Measurements from ENCODE around the gene FAM135A.
"Not testable (repeated sequence)": the region's sequence is repeated elsewhere in the genome, so short reads cannot be mapped to it uniquely, and the experiment has no call there.

The FAM135A gene

GRCh38 chr6:70557998-70558397 lies 144.7 kb downstream of the FAM135A start:
- Mint-ChIP-seq H3K4me1 (no peaks in the 10 kb centered on the region), H3K36me3 (peaks cover 5% of the 10 kb centered on the region), H3K4me3 (no peak overlapping the region), H3K27me3 (no peaks in the 10 kb centered on the region), H3K27ac (no peak overlapping the region), H3K9me3 (no peaks in the 10 kb centered on the region)
- no peak for DNase-seq (ENCODE audit: low spot score in 2 of 2)
- ATAC-seq (ENCODE audit: low read depth): no peak

- not testable (repeated sequence) for ATAC-seq (ENCODE audit: low read depth); H3K4me3 Mint-ChIP-seq; H3K9me3 Mint-ChIP-seq; H3K27ac Mint-ChIP-seq; H3K36me3 Mint-ChIP-seq; H3K27me3 Mint-ChIP-seq; DNase-seq (ENCODE audit: low spot score in 2 of 2); H3K4me1 Mint-ChIP-seq
Measured at GRCh38 chr6:70562401-70562800, 149.1 kb downstream of the FAM135A start.

GRCh38 chr6:70563530-70563929 lies 150.2 kb downstream of the FAM135A start:
- Mint-ChIP-seq H3K36me3 (peaks cover 1% of the 10 kb centered on the region), H3K9me3 (no peaks in the 10 kb centered on the region), H3K4me1 (peaks cover 7% of the 10 kb centered on the region), H3K4me3 (no peak overlapping the region), H3K27me3 (no peaks in the 10 kb centered on the region), H3K27ac (no peak overlapping the region)
- DNase-seq (ENCODE audit: low spot score in 2 of 2) (no peak), ATAC-seq (ENCODE audit: low read depth) (no peak)

- Mint-ChIP-seq H3K4me1 (peaks cover 12% of the 10 kb centered on the region), H3K27ac (peak within 1 kb of the TSS; percentile 70), H3K27me3 (no peaks in the 10 kb centered on the region), H3K36me3 (peaks cover 8% of the 10 kb centered on the region), H3K4me3 (peak within 1 kb of the TSS; percentile 82), H3K9me3 (peaks cover 2% of the 10 kb centered on the region)
- DNase-seq (ENCODE audit: low spot score in 2 of 2): peak; percentile 93
- ATAC-seq (ENCODE audit: low read depth): peak; percentile 99
Measured at GRCh38 chr6:70566751-70567382, 153.6 kb downstream of the FAM135A start, which contains the start of gene SDHAF4. Gene SDHAF4, plus strand, starts transcription at chr6:70566930. Its CDS starts 11 bp downstream, at chr6:70566941.

GRCh38 chr6:70574643-70575042 lies 161.3 kb downstream of the FAM135A start:
- H3K27ac Mint-ChIP-seq: no peak overlapping the region
- DNase-seq (ENCODE audit: low spot score in 2 of 2) (no peak), ATAC-seq (ENCODE audit: low read depth) (no peak)
- H3K4me1 Mint-ChIP-seq: peaks cover 8% of the 10 kb centered on the region
- H3K4me3 Mint-ChIP-seq: no peak overlapping the region
- H3K36me3 Mint-ChIP-seq: peaks cover 13% of the 10 kb centered on the region
- peaks cover under 1% of the 10 kb centered on the region for H3K9me3 Mint-ChIP-seq
- no peaks in the 10 kb centered on the region for H3K27me3 Mint-ChIP-seq

- DNase-seq (ENCODE audit: low spot score in 2 of 2) (no peak), ATAC-seq (ENCODE audit: low read depth) (no peak)
- Mint-ChIP-seq H3K27me3 (no peaks in the 10 kb centered on the region), H3K4me1 (peaks cover 5% of the 10 kb centered on the region), H3K36me3 (peaks cover 14% of the 10 kb centered on the region), H3K27ac (no peak overlapping the region), H3K4me3 (no peak overlapping the region), H3K9me3 (no peaks in the 10 kb centered on the region)
Measured at GRCh38 chr6:70575899-70576495, 162.7 kb downstream of the FAM135A start.

GRCh38 chr6:70586114-70586513 lies 172.8 kb downstream of the FAM135A start:
- no peaks in the 10 kb centered on the region for H3K27me3 Mint-ChIP-seq
- no peaks in the 10 kb centered on the region for H3K4me1 Mint-ChIP-seq
- ATAC-seq (ENCODE audit: low read depth) (no peak), DNase-seq (ENCODE audit: low spot score in 2 of 2) (no peak)
- H3K36me3 Mint-ChIP-seq: peaks cover 26% of the 10 kb centered on the region
- H3K4me3 Mint-ChIP-seq: no peak overlapping the region
- no peaks in the 10 kb centered on the region for H3K9me3 Mint-ChIP-seq
- no peak overlapping the region for H3K27ac Mint-ChIP-seq

- no peaks in the 10 kb centered on the region for H3K4me1 Mint-ChIP-seq
- DNase-seq (ENCODE audit: low spot score in 2 of 2): no peak
- ATAC-seq (ENCODE audit: low read depth): no peak
- no peaks in the 10 kb centered on the region for H3K27me3 Mint-ChIP-seq
- no peak overlapping the region for H3K27ac Mint-ChIP-seq
- peaks cover 15% of the 10 kb centered on the region for H3K36me3 Mint-ChIP-seq
- H3K4me3 Mint-ChIP-seq: no peak overlapping the region
- no peaks in the 10 kb centered on the region for H3K9me3 Mint-ChIP-seq
Measured at GRCh38 chr6:70590400-70590799, 177.1 kb downstream of the FAM135A start.

- no peaks in the 10 kb centered on the region for H3K4me1 Mint-ChIP-seq
- H3K36me3 Mint-ChIP-seq: peaks cover 11% of the 10 kb centered on the region
- H3K9me3 Mint-ChIP-seq: no peaks in the 10 kb centered on the region
Measured at GRCh38 chr6:70592391-70593117, 179.2 kb downstream of the FAM135A start.

GRCh38 chr6:70593118-70593486 lies 179.8 kb downstream of the FAM135A start:
- Mint-ChIP-seq H3K27me3 (no peaks in the 10 kb centered on the region), H3K9me3 (no peaks in the 10 kb centered on the region), H3K36me3 (peaks cover 11% of the 10 kb centered on the region), H3K27ac (no peak overlapping the region), H3K4me3 (no peak overlapping the region), H3K4me1 (no peaks in the 10 kb centered on the region)
- ATAC-seq (ENCODE audit: low read depth) (no peak), DNase-seq (ENCODE audit: low spot score in 2 of 2) (no peak)

More at GRCh38 chr6:70592391-70593117, 179.2 kb downstream of the FAM135A start:
- DNase-seq (ENCODE audit: low spot score in 2 of 2) (no peak), ATAC-seq (ENCODE audit: low read depth) (no peak)
- Mint-ChIP-seq H3K27me3 (no peaks in the 10 kb centered on the region), H3K4me3 (no peak overlapping the region), H3K27ac (no peak overlapping the region)

GRCh38 chr6:70599187-70599586 lies 185.9 kb downstream of the FAM135A start:
- Mint-ChIP-seq H3K9me3 (peaks cover 7% of the 10 kb centered on the region), H3K27me3 (peaks cover 4% of the 10 kb centered on the region), H3K4me3 (no peak overlapping the region), H3K27ac (no peak overlapping the region), H3K36me3 (peaks cover 10% of the 10 kb centered on the region), H3K4me1 (no peaks in the 10 kb centered on the region)
- ATAC-seq (ENCODE audit: low read depth) (no peak), DNase-seq (ENCODE audit: low spot score in 2 of 2) (no peak)

GRCh38 chr6:70601014-70601413 lies 187.7 kb downstream of the FAM135A start:
- DNase-seq (ENCODE audit: low spot score in 2 of 2) (no peak), ATAC-seq (ENCODE audit: low read depth) (no peak)
- H3K36me3 Mint-ChIP-seq: peaks cover 13% of the 10 kb centered on the region
- no peaks in the 10 kb centered on the region for H3K4me1 Mint-ChIP-seq
- H3K4me3 Mint-ChIP-seq: no peak overlapping the region
- H3K27me3 Mint-ChIP-seq: peaks cover 5% of the 10 kb centered on the region
- no peak overlapping the region for H3K27ac Mint-ChIP-seq
- peaks cover 11% of the 10 kb centered on the region for H3K9me3 Mint-ChIP-seq

GRCh38 chr6:70604254-70604653 lies 190.9 kb downstream of the FAM135A start:
- H3K27me3 Mint-ChIP-seq: peaks cover 5% of the 10 kb centered on the region
- H3K9me3 Mint-ChIP-seq: peaks cover 13% of the 10 kb centered on the region
- H3K4me1 Mint-ChIP-seq: peaks cover 2% of the 10 kb centered on the region
- H3K27ac Mint-ChIP-seq: no peak overlapping the region
- no peak overlapping the region for H3K4me3 Mint-ChIP-seq
- DNase-seq (ENCODE audit: low spot score in 2 of 2) (no peak), ATAC-seq (ENCODE audit: low read depth) (no peak)
- H3K36me3 Mint-ChIP-seq: peaks cover 9% of the 10 kb centered on the region

- H3K36me3 Mint-ChIP-seq; ATAC-seq (ENCODE audit: low read depth); H3K4me3 Mint-ChIP-seq; H3K27me3 Mint-ChIP-seq; H3K27ac Mint-ChIP-seq; H3K4me1 Mint-ChIP-seq; DNase-seq (ENCODE audit: low spot score in 2 of 2): not testable (repeated sequence)
- H3K9me3 Mint-ChIP-seq: peaks cover 13% of the 10 kb centered on the region
Measured at GRCh38 chr6:70607371-70607770, 194.1 kb downstream of the FAM135A start.
